Activated CD8-positive, alpha-beta T cell treated with anti-CD3 and anti-CD28 coated beads, Interleukin-2, amount 10 ng/mL, durations not matched to agents 7 days and 5 days (primary cell): ENCODE data around the gene CENPA. TPM values are rescaled to one million over a fixed set of nuclear protein-coding genes. Genes with fewer than 3 reads are reported as not detected.
"Not testable (repeated sequence)": the region's sequence is repeated elsewhere in the genome, so short reads cannot be mapped to it uniquely, and the experiment has no call there.

Experiments
- ATAC-seq: fragments of 150-1000 bp; cut with Tn5 transposase; one replicate; pipeline ENCODE4 v1.10.0; 2021; ENCODE audit warnings: moderate library complexity
- CTCF ChIA-PET: fragments of 350-600 bp; sonication (Branson Sonifier 250); formaldehyde crosslinking; loops from one replicate; lab custom pipeline; 2021; ENCODE audit warnings: antibody characterized with exemption; lab: Charles Lee
- POLR2A ChIA-PET: fragments of 350-600 bp; sonication (Branson Sonifier 250); formaldehyde crosslinking; loops from one replicate; lab custom pipeline; 2021; ENCODE audit warnings: antibody characterized with exemption; lab: Charles Lee
- DNase-seq: peaks from one replicate; pipeline ENCODE4 v3.0.0-alpha.2; 2020
- H3K27ac Mint-ChIP-seq: one replicate; pipeline ENCODE4 v1.8.0; 2021; ENCODE audit warnings: mild to moderate bottlenecking, mixed read lengths
- H3K27me3 Mint-ChIP-seq: one replicate; pipeline ENCODE4 v1.8.0; 2021; ENCODE audit warnings: low read depth, mixed read lengths
- H3K36me3 Mint-ChIP-seq: one replicate; pipeline ENCODE4 v1.8.0; 2021; ENCODE audit warnings: low read depth, mixed read lengths
- H3K4me1 Mint-ChIP-seq: one replicate; pipeline ENCODE4 v1.8.0; 2021; ENCODE audit warnings: low read depth, mixed read lengths
- H3K4me3 Mint-ChIP-seq: one replicate; pipeline ENCODE4 v1.8.0; 2021; ENCODE audit warnings: mild to moderate bottlenecking, mixed read lengths
- H3K9me3 Mint-ChIP-seq: one replicate; pipeline ENCODE4 v1.8.0; 2022; ENCODE audit warnings: mixed read lengths; ENCODE audit not compliant: insufficient read depth
- total RNA-seq, 2 experiments: library from RNA; stranded (reverse); gene quantifications; one replicate each; pipeline ENCODE4 v1.2.3, GENCODE V29; 2021

CENPA gene
- total RNA-seq, 2 experiments from 2014 or later, result 55.2 to 58.1 TPM

DNA sequence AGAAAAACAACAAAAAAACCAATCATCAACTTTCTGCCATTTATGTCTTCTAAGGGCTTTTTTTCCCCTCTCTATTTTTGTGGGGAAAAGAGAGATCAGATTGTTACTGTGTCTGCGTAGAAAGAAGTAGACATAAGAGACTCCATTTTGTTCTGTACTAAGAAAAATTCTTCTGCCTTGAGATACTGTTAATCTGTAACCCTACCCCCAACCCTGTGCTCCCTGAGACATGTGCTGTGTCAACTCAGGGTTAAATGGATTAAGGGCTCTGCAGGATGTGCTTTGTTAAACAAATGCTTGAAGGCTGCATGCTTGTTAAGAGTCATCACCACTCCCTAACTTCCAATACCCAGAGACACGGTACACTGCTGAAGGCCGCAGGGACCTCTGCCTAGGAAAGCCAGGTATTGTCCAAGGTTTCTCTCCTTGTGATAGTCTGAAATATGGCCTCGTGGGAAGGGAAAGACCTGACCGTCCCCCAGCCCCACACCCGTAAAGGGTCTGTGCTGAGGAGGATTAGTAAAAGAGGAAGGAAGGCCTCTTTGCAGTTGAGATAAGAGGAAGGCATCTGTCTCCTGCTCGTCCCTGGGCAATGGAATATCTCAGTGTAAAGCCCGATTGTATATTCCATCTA is 36.0 kb upstream of the CENPA start:
- H3K4me1 Mint-ChIP-seq, H3K9me3 Mint-ChIP-seq, H3K4me3 Mint-ChIP-seq, DNase-seq, ATAC-seq, H3K27me3 Mint-ChIP-seq, POLR2A ChIA-PET, H3K27ac Mint-ChIP-seq, H3K36me3 Mint-ChIP-seq, CTCF ChIA-PET: not testable (repeated sequence)

DNA sequence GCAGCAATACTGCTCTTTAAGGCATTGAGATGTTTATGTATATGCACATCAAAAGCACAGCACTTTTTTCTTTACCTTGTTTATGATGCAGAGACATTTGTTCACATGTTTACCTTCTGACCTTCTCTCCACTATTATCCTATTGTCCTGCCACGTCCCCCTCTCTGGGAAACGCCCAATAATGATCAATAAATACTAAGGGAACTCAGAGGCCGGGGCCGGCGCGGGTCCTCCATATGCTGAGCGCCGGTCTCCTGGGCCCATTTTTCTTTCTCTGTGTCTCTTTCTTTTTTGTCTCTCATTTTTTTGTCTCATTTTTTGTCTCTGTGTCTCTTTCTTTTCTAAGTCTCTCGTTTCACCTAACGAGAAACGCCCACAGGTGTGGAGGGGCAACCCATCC is 35.4 kb upstream of the CENPA start:
- CTCF ChIA-PET, H3K36me3 Mint-ChIP-seq: not testable (repeated sequence)

DNA sequence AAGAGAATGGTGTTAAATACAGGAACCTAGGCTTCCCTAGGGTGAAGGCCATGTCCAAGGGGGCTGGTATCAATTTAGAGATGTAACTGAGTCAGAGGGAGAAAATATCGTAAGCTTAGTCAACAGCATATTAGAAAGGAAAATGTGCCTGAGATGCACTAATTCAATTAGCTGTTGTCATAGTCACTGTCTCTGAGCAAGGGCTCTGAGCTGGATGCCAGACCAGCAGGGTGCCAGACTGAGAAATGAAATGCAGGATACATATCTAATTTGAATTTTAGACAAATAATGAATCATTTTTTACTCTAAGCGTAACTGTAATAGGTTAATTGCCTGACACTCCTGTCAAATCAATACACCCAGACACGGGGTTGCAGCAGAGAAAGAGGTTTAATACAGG is 33.2 kb upstream of the CENPA start:
- no peak for ATAC-seq
- ChIA-PET CTCF (no interaction called here), POLR2A (interaction anchor here (0.6 kb wide), 1 partner anchor 1424 kb away, joined by 4 read pairs; no protein-coding TSS in a partner anchor)
- H3K9me3 Mint-ChIP-seq, result no peaks in the 10 kb centered on the region
- DNase-seq, result no peak
- peaks cover 11% of the 10 kb centered on the region for H3K4me1 Mint-ChIP-seq
- no peak overlapping the region for H3K27ac Mint-ChIP-seq
- no peaks in the 10 kb centered on the region for H3K36me3 Mint-ChIP-seq
- H3K27me3 Mint-ChIP-seq, result peaks cover 9% of the 10 kb centered on the region
- H3K4me3 Mint-ChIP-seq, result no peak overlapping the region

More for the DNA sequence above, 35.4 kb upstream of the CENPA start:
- ATAC-seq, H3K27ac Mint-ChIP-seq, H3K4me3 Mint-ChIP-seq, H3K27me3 Mint-ChIP-seq, H3K4me1 Mint-ChIP-seq, DNase-seq, POLR2A ChIA-PET, H3K9me3 Mint-ChIP-seq: not testable (repeated sequence)

DNA sequence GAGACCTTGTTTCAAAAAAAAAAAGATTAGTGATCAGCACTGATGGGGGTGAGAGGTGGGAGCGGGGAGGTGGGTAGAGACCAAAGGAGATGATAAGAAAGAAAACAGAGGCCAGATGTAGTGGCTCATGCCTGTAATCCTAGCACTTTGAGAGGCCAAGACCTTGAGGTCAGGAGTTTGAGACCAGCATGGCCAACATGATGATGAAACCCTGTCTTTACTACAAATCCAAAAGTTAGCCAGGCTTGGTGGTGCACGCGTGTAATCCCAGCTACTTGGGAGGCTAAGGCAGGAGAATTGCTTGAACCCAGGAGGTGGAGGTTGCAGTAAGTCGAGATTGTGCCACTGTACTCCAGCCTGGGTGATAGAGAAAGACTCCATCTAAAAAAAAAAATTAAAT is 31.3 kb upstream of the CENPA start:
- H3K27ac Mint-ChIP-seq, result no peak overlapping the region
- ChIA-PET CTCF (interaction anchor here (0.7 to 2.3 kb wide), 3 partner anchors 8 to 167 kb away, joined by 3 to 8 read pairs (median 4); no protein-coding TSS in a partner anchor), POLR2A (no interaction called here)
- H3K27me3 Mint-ChIP-seq, result peaks cover 9% of the 10 kb centered on the region
- no peak for DNase-seq
- H3K4me1 Mint-ChIP-seq, result peaks cover 21% of the 10 kb centered on the region
- H3K9me3 Mint-ChIP-seq, result no peaks in the 10 kb centered on the region
- no peak overlapping the region for H3K4me3 Mint-ChIP-seq
- ATAC-seq, result no peak
- no peaks in the 10 kb centered on the region for H3K36me3 Mint-ChIP-seq

DNA sequence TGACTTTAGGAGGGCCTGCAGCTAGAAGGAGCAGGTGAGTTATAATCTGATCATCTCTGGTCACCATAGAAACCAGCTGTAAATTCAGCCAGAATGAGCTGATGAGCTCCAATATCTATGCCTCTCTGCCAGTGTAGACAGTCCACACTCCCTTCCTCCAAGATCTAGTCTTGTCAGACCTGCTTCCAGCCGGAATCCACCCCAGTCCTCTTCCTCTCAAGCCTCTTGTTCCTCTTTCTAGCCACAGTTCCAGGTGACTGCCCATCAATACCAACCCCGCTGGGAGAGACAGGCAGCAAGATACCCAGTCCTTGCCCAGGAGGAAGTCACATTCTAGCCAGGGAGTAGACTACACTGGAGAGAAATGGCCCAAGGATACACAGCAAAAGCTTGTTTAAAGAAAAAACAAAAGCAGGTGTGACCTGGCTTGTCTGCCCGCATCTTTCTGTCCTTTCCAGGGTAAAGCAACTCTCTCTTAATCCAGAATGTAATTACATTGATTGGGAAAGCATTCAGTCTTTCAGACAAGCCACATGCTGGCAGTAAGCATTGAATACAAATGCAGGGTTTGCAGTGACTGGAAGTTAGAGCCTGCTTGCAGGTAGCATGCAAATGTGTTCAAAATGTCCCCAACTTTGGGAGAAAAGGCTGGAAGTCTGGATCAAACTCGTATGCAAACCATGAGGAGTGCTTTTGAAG is 30.7 kb upstream of the CENPA start:
- no peaks in the 10 kb centered on the region for H3K9me3 Mint-ChIP-seq
- CTCF ChIA-PET, result interaction anchor here (0.7 to 2.3 kb wide), 2 partner anchors 9 to 150 kb away, joined by 4 to 8 read pairs; no protein-coding TSS in a partner anchor
- no peak for DNase-seq
- ATAC-seq, result peak; percentile 30
- no peak overlapping the region for H3K27ac Mint-ChIP-seq
- H3K27me3 Mint-ChIP-seq, result peaks cover 9% of the 10 kb centered on the region
- H3K36me3 Mint-ChIP-seq, result no peaks in the 10 kb centered on the region
- POLR2A ChIA-PET, result no interaction called here
- peaks cover 21% of the 10 kb centered on the region for H3K4me1 Mint-ChIP-seq
- H3K4me3 Mint-ChIP-seq, result no peak overlapping the region

DNA sequence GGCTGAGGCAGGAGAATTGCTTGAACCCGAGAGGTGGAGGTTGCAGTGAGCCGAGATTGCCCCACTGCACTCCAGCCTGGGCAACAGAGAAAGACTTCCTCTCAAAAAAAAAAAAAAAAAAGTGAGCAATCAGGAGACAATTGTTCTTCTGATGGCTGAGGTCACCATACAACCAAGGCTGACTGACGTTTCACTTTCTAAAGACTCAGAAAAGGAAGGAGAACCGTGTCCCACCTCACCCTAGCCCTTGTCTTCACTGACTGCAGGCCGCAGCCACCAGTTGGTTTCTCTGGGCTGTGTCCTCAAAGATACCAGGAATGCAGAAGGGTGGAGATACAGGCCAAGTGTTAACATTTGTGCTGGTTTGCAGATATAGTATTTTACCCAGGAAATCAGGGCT is 29.5 kb upstream of the CENPA start:
- DNase-seq, result no peak
- no peaks in the 10 kb centered on the region for H3K36me3 Mint-ChIP-seq
- H3K9me3 Mint-ChIP-seq, result no peaks in the 10 kb centered on the region
- ChIA-PET CTCF (interaction anchor here (0.9 to 1.4 kb wide), 4 partner anchors 10 to 151 kb away, joined by 3 to 5 read pairs (median 4); no protein-coding TSS in a partner anchor), POLR2A (interaction anchor here (1.0 kb wide), 1 partner anchor 14 kb away, joined by 5 read pairs; no protein-coding TSS in a partner anchor)
- peaks cover 9% of the 10 kb centered on the region for H3K27me3 Mint-ChIP-seq
- peaks cover 21% of the 10 kb centered on the region for H3K4me1 Mint-ChIP-seq
- ATAC-seq, result no peak
- H3K27ac Mint-ChIP-seq, result no peak overlapping the region
- H3K4me3 Mint-ChIP-seq, result no peak overlapping the region

DNA sequence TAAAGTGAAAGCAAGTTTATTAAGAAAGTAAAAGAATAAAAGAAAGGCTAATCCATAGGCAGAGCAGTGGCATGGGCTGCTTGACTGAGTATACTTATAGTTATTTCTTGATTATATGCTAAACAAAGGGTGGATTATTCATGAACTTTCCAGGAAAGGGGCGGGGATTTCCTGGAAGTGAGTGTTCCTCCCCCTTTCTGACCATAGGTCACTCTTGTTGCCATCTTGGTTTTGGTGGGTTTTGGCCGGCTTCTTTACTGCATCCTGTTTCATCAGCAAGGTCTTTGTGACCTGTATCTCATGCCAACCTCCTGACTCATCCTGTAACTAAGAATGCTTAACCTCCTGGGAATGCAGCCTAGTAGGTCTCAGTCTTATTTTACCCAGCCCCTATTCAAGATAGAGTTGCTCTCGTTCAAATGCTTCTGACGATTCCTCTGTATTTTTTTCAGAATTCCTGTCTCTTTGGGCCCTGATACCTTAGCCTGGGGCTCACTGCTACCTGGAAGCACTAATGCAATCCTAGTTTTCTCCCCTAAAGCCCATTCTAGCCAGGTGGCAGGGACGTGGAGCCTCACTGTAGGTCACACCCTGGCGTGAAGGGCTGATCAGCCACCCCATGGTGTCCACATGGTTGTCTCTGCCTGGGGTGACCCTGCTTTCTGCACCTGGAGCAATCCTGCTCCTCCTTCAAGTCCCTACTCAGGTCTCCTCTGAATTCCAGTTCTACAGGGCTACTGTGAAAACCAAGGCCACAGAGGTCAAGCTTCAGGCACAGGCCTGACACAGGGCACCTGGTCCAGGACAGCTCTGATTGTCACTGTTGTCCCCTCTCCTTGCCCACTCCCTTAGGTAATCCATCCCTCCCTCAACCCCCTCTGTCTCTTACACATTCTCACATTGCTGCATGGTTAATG is 27.7 kb upstream of the CENPA start:
- POLR2A ChIA-PET, result no interaction called here
- H3K9me3 Mint-ChIP-seq, result no peaks in the 10 kb centered on the region
- CTCF ChIA-PET, result interaction anchor here (1.4 kb wide), 2 partner anchors 12 to 14 kb away, joined by 4 to 5 read pairs; no protein-coding TSS in a partner anchor
- peaks cover 21% of the 10 kb centered on the region for H3K4me1 Mint-ChIP-seq
- DNase-seq, result peak; percentile 40
- H3K27ac Mint-ChIP-seq, result no peak overlapping the region
- no peak overlapping the region for H3K4me3 Mint-ChIP-seq
- H3K27me3 Mint-ChIP-seq, result peaks cover 14% of the 10 kb centered on the region
- ATAC-seq, result no peak
- no peaks in the 10 kb centered on the region for H3K36me3 Mint-ChIP-seq

DNA sequence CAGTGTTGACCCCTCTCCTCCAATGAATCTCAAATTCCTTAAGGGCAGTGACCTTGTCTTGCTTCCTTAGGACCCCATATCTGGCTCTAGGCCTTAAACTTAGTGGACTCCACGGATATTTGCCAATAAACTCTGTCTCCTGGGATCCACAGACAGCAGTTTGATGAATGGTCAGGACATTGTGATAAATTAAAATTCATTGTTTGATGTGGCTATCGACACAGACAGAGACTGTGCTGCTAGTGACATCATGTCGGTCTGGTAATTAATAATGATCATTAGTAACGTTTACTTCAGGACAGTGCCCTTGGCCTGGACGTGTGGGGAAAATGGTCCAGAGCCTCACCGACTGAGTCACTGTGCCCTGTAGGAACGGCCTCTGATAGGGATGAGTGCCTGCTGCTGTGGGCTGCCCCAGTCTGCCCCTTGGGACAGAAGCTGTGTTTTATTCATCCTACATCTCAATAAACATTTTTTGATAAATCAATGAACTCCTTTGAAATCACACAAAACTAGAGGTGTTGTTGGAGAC is 27.0 kb upstream of the CENPA start:
- Mint-ChIP-seq H3K4me3 (no peak overlapping the region), H3K27me3 (peaks cover 14% of the 10 kb centered on the region), H3K4me1 (peaks cover 21% of the 10 kb centered on the region), H3K27ac (no peak overlapping the region), H3K9me3 (no peaks in the 10 kb centered on the region), H3K36me3 (no peaks in the 10 kb centered on the region)
- DNase-seq (no peak), ATAC-seq (no peak)
- POLR2A ChIA-PET, result no interaction called here
- CTCF ChIA-PET, result interaction anchor here (0.7 kb wide), 1 partner anchor 351 kb away, joined by 3 read pairs; no protein-coding TSS in a partner anchor

DNA sequence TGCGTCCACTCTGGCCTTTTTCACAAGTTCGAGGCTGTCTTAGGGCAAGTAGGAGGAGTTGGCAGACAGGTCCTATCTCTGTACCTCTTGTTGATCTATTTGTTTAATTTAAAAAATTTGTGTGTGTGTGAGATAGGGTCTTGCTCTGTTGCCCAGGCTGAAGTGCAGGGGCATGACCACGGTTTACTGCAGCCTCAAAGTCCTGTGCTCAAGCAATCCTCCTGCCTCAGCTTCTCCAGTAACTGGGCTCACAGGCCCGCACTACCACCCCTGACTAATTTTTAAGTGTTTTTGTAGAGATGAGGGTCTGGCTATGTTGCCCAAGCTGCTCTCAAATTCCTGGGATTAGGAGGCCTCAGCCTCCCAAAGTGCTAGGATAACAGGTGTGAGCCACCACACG is 26.0 kb upstream of the CENPA start:
- POLR2A ChIA-PET, result interaction anchor here (1.0 kb wide), 1 partner anchor 57 kb away, joined by 3 read pairs; no protein-coding TSS in a partner anchor
- ATAC-seq (no peak), DNase-seq (no peak)
- Mint-ChIP-seq H3K4me3 (no peak overlapping the region), H3K27ac (no peak overlapping the region), H3K36me3 (no peaks in the 10 kb centered on the region), H3K4me1 (peaks cover 24% of the 10 kb centered on the region), H3K9me3 (no peaks in the 10 kb centered on the region), H3K27me3 (peaks cover 7% of the 10 kb centered on the region)
- CTCF ChIA-PET, result no interaction called here

DNA sequence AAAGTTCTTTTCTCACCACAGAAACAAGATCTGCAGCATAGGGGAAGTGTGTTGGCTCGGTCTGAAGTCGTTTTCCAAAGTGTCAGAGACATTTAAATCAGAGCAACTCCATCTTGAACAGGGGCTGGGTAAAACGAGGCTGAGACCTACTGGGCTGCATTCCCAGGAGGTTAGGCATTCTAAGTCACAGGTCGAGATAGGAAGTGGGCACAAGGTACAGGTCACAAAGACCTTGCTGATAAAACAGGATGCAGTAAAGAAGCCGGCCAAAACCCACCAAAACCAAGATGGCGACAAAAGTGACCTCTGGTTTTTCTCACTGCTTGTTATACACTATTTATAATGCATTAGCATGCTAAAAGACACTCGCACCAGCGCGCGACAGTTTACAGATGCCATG is 24.9 kb upstream of the CENPA start:
- H3K27ac Mint-ChIP-seq, H3K4me3 Mint-ChIP-seq, DNase-seq, ATAC-seq, H3K27me3 Mint-ChIP-seq, CTCF ChIA-PET, H3K9me3 Mint-ChIP-seq, H3K36me3 Mint-ChIP-seq: not testable (repeated sequence)
- POLR2A ChIA-PET, result interaction anchor here (1.0 kb wide), 1 partner anchor 56 kb away, joined by 3 read pairs; no protein-coding TSS in a partner anchor
- H3K4me1 Mint-ChIP-seq, result peaks cover 34% of the 10 kb centered on the region

DNA sequence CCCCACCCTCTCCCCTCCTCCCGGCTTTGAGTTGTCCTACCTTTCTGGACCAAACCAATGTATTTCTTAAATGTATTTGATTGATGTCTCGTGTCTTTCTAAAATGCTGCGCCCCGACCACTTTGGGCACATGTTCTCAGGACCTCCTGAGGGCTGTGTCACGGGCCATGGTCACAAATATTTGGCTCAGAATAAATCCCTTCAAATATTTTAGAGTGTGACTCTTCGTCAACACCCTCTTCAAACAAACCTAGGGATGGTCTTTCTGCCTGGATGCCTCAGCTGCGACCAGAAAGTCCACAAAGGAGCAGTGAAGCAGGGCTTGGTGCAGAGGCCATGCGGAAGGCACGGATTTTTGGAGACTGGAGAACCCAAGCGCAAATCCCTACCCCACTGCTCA is 22.8 kb upstream of the CENPA start:
- ChIA-PET POLR2A (interaction anchor here (1.1 to 2.1 kb wide), 2 partner anchors 9 to 23 kb away, joined by 7 read pairs; partner anchors contain the start of gene CENPA), CTCF (no interaction called here)
- no peak for ATAC-seq
- no peak for DNase-seq
- Mint-ChIP-seq H3K9me3 (no peaks in the 10 kb centered on the region), H3K4me1 (peaks cover 40% of the 10 kb centered on the region), H3K27ac (no peak overlapping the region), H3K4me3 (peak overlapping the region; percentile 52), H3K36me3 (peaks cover 1% of the 10 kb centered on the region), H3K27me3 (peaks cover 7% of the 10 kb centered on the region)
